ENCODE data around the gene SARDH.

The SARDH gene

GRCh38 chr9:133725886-133726285, 12.3 kb downstream of the SARDH start:
- Histone ChIP-seq H2AFZ (ENCODE audit: low read length) (no peak overlapping the region), H4K20me1 (ENCODE audit: insufficient read depth, low read length) (no peaks in the 10 kb centered on the region), H3K9me3 (replicated peaks; ENCODE audit: insufficient read depth, low read length) (no peaks in the 10 kb centered on the region), H3K9ac (ENCODE audit: low read length) (no peak overlapping the region), H3K79me2 (ENCODE audit: low read length) (no peaks in the 10 kb centered on the region), H3K4me2 (ENCODE audit: low read depth, low read length) (no peak overlapping the region), H3K36me3 (replicated peaks; ENCODE audit: insufficient read depth, low read length) (no peaks in the 10 kb centered on the region), H3K27ac (ENCODE audit: low read length) (no peak overlapping the region), H3F3A (ENCODE audit: insufficient read depth, low read length) (no peaks in the 10 kb centered on the region), H3K4me3 (ENCODE audit: low read length) (no peak overlapping the region), H3K4me1 (ENCODE audit: low read length) (no peaks in the 10 kb centered on the region), H3K27me3 (replicated peaks; ENCODE audit: insufficient read depth, low read length) (peaks cover 97% of the 10 kb centered on the region), H3K9me2 (replicated peaks; ENCODE audit: insufficient read depth, low read length) (no peaks in the 10 kb centered on the region)
- no peak for DNase-seq
- no peak for TF ChIP-seq EZH2phosphoT487 (IDR thresholded peaks at IDR 0.05; ENCODE audit: low read length)

GRCh38 chr9:133718563-133719315, 19.4 kb downstream of the SARDH start:
- no peaks in the 10 kb centered on the region for H3K79me2 ChIP-seq (ENCODE audit: low read length)
- no peak overlapping the region for H3K27ac ChIP-seq (ENCODE audit: low read length)
- no peaks in the 10 kb centered on the region for H3K9me2 ChIP-seq (replicated peaks; ENCODE audit: insufficient read depth, low read length)
- no peaks in the 10 kb centered on the region for H3K9me3 ChIP-seq (replicated peaks; ENCODE audit: insufficient read depth, low read length)
- no peak overlapping the region for H3K4me2 ChIP-seq (ENCODE audit: low read depth, low read length)
- no peaks in the 10 kb centered on the region for H3K4me1 ChIP-seq (ENCODE audit: low read length)
- peaks cover 92% of the 10 kb centered on the region for H3K27me3 ChIP-seq (replicated peaks; ENCODE audit: insufficient read depth, low read length)
- no peak overlapping the region for H3K4me3 ChIP-seq (ENCODE audit: low read length)
- H4K20me1 ChIP-seq (ENCODE audit: insufficient read depth, low read length): no peaks in the 10 kb centered on the region
- no peak overlapping the region for H3K9ac ChIP-seq (ENCODE audit: low read length)
- H2AFZ ChIP-seq (ENCODE audit: low read length): no peak overlapping the region
- no peaks in the 10 kb centered on the region for H3F3A ChIP-seq (ENCODE audit: insufficient read depth, low read length)
- no peak for DNase-seq
- H3K36me3 ChIP-seq (replicated peaks; ENCODE audit: insufficient read depth, low read length): no peaks in the 10 kb centered on the region
- TF ChIP-seq EZH2phosphoT487 (IDR thresholded peaks at IDR 0.05; ENCODE audit: low read length) (no peak), CTCF (IDR thresholded peaks at IDR 0.05; ENCODE audit: low read length) (no peak), EZH2 (optimal IDR thresholded peaks at IDR 0.05; ENCODE audit: low read depth, low read length) (no peak)

- TF ChIP-seq EZH2phosphoT487 (IDR thresholded peaks at IDR 0.05; ENCODE audit: low read length) (no peak), CTCF (IDR thresholded peaks at IDR 0.05; ENCODE audit: low read length) (no peak), EZH2 (optimal IDR thresholded peaks at IDR 0.05; ENCODE audit: low read depth, low read length) (no peak)
- no peaks in the 10 kb centered on the region for H3K9me3 ChIP-seq (replicated peaks; ENCODE audit: insufficient read depth, low read length)
- H3K27ac ChIP-seq (ENCODE audit: low read length): no peak overlapping the region
- no peaks in the 10 kb centered on the region for H3K4me1 ChIP-seq (ENCODE audit: low read length)
- no peaks in the 10 kb centered on the region for H3K36me3 ChIP-seq (replicated peaks; ENCODE audit: insufficient read depth, low read length)
- DNase-seq: no peak
- no peaks in the 10 kb centered on the region for H3K9me2 ChIP-seq (replicated peaks; ENCODE audit: insufficient read depth, low read length)
- no peaks in the 10 kb centered on the region for H3F3A ChIP-seq (ENCODE audit: insufficient read depth, low read length)
- peaks cover 92% of the 10 kb centered on the region for H3K27me3 ChIP-seq (replicated peaks; ENCODE audit: insufficient read depth, low read length)
- H2AFZ ChIP-seq (ENCODE audit: low read length): no peak overlapping the region
- H4K20me1 ChIP-seq (ENCODE audit: insufficient read depth, low read length): no peaks in the 10 kb centered on the region
- no peak overlapping the region for H3K4me3 ChIP-seq (ENCODE audit: low read length)
- no peaks in the 10 kb centered on the region for H3K79me2 ChIP-seq (ENCODE audit: low read length)
- H3K9ac ChIP-seq (ENCODE audit: low read length): no peak overlapping the region
- H3K4me2 ChIP-seq (ENCODE audit: low read depth, low read length): no peak overlapping the region
These were observed 20.8 kb downstream of the SARDH start for GRCh38 chr9:133717113-133718031.
